22Rv1 (cell line): ENCODE data around the gene RALGAPA1.

Experiments
- H3K27ac ChIP-seq: fragments of 450-650 bp; 2 replicates; pipeline ENCODE4 v1.5.1; 2017
- ZFX ChIP-seq: fragments of 450-650 bp; IDR thresholded peaks from 2 replicates; pipeline ENCODE4 v1.6.1; 2017; ENCODE audit warnings: antibody characterized with exemption, borderline replicate concordance
- TF ChIP-seq, protein P1 (sequence below): fragments of 450-650 bp; IDR thresholded peaks from 2 replicates; pipeline ENCODE4 v1.5.1; 2017; ENCODE audit warnings: mild to moderate bottlenecking

RALGAPA1 gene

DNA sequence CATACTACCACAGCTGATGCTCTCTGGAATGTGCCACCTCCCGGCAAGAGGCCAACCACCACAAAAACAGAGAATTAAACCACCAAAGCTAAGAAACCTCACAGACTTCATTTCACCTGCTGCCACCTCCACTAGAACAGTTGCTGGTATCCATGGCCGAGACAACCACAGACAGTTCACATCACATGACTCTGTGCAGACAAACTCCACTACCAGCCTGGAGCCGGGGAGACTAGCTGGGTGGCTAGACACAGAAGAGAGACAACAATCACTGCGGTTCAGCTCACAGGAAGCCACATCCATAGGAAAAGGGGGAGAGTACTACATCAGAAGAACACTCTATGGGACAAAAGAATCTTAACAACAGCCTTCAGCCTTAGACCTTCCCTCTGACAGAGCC is 78.2 kb downstream of the RALGAPA1 start:
- TF ChIP-seq, protein P1, sequence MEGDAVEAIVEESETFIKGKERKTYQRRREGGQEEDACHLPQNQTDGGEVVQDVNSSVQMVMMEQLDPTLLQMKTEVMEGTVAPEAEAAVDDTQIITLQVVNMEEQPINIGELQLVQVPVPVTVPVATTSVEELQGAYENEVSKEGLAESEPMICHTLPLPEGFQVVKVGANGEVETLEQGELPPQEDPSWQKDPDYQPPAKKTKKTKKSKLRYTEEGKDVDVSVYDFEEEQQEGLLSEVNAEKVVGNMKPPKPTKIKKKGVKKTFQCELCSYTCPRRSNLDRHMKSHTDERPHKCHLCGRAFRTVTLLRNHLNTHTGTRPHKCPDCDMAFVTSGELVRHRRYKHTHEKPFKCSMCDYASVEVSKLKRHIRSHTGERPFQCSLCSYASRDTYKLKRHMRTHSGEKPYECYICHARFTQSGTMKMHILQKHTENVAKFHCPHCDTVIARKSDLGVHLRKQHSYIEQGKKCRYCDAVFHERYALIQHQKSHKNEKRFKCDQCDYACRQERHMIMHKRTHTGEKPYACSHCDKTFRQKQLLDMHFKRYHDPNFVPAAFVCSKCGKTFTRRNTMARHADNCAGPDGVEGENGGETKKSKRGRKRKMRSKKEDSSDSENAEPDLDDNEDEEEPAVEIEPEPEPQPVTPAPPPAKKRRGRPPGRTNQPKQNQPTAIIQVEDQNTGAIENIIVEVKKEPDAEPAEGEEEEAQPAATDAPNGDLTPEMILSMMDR = no peak
- no peak for TF ChIP-seq ZFX
- no peak overlapping the region for H3K27ac ChIP-seq

DNA sequence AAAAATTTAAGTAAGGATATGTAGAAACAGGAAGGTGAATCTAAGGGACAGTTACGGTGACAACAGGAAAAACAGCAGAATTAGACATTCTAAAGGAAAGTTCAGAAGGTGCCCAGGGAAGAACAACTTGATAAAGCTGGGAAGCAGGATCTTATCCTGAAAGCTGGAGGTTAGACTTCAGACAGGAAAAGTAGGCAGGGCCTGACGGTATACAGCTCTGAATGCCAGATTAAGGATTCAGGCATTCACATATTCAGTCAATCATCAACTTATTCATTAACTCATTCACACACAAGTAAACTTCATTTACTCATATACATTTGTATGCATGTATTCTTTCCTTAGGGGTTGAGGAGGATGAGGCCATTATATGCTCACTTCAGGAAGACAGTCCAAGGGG is 81.3 kb downstream of the RALGAPA1 start:
- TF ChIP-seq, protein P1 = no peak
- no peak for TF ChIP-seq ZFX

DNA sequence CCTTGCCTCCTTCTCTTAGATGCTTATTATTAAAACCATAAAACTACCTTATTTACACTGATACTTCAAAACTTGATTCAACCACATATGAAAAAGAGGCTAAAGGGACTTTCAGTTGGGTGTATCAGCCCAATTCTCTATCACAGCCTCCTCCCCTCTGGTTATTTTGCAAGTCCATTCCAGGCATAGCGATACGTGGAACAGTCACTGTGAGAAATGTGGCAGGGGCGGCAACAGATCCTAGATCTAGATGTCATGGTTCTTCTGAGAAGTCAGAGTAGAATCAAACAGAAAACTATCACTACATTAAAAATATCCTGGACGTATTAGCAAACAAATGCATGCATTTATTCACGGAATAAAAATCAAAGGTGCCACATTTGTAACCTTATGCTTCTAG is 83.2 kb downstream of the RALGAPA1 start:
- TF ChIP-seq ZFX = no peak
- TF ChIP-seq, protein P1 = no peak
- H3K27ac ChIP-seq = peak overlapping the region; percentile 52

More for the DNA sequence above, 81.3 kb downstream of the RALGAPA1 start:
- H3K27ac ChIP-seq = 0 out of 2 replicates have a peak overlapping the region, but pooled peaks have one; percentile 4

DNA sequence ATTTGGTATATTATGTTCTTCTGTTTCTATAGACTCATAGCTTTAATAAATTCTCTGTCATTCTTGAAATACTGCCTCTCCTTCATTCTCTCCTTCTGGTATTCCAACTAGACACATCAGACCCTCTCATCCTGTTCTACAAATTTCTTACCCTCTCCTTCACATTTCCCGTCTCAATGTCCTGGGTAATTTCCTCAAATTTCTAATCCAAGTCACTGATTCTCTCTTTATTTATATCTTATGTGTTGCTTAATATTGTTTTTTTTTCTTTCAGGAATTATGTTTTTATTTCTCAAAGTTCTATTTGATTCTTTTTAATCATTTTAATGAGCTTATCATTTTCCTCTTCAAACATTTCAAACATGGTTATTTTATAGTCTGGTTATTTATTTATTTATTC is 94.0 kb downstream of the RALGAPA1 start:
- H3K27ac ChIP-seq = no peak overlapping the region
- TF ChIP-seq, protein P1 = no peak
- TF ChIP-seq ZFX = no peak

DNA sequence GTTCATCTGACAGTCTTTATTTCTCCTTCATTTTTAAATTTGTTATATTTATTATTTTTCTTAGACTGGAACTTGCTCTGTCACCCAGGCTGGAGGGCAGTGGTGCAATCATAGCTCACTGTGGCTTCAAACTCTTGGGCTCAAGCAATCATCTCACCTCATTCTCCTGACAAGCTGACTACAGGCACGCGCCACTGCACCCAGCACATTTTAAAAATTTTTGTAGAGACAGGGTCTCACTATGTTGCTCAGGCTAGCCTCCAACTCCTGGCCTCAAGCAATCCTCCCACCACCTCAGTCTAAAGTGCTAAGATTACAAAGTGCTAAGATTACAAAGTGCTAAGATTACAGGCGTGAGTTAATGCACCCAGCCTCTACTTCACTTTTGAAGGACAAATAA is 96.6 kb downstream of the RALGAPA1 start:
- H3K27ac ChIP-seq = no peak overlapping the region
- no peak for TF ChIP-seq ZFX
- TF ChIP-seq, protein P1 = no peak

DNA sequence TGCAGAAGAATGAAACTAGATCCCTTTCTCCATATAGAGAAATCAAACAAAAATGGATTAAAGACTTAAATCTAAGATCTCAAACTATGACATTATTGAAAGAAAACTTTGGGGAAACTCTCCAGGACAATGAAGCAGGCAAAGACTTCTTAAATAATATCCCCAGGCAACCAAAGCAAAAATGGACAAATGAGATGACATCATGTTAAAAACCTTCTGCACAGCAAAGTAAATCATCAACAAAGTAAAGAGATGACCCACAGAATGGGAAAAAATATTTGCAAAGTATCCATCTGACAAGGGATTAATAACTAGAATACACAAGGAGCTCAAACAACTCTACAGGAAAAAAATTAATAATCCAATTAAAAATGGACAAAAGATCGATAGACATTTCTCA is 101.0 kb downstream of the RALGAPA1 start:
- TF ChIP-seq ZFX = no peak
- TF ChIP-seq, protein P1 = no peak
- no peak overlapping the region for H3K27ac ChIP-seq

DNA sequence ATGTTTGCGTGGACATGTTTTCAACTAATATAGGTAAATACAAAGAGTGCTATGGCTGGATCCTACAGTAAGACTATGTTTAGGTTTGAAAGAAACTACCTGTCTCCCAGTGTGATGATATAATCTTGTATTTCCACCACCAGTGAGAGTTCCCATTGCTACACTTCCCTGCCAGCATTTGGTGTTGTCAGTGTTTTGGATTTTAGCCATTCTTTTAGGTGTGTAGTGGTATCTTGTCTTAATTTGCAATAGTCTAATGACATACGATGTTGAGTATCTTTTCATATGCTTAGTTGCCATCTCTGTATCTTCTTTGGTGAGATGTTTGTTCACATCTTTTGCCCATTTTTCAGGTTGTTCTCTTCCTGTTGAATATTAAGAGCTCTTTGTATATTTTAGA is 103.5 kb downstream of the RALGAPA1 start:
- no peak overlapping the region for H3K27ac ChIP-seq
- TF ChIP-seq, protein P1 = no peak
- TF ChIP-seq ZFX = no peak
